HCT116 (cell line): ENCODE results near the gene MTA1. TPM values are rescaled to one million over a fixed set of nuclear protein-coding genes. Genes with fewer than 3 reads are reported as not detected.

ENCODE experiments used
- ATAC-seq: fragments of 200-7000 bp; cut with Tn5 transposase; 2 replicates; pipeline ENCODE4 v1.9.1; 2020; ENCODE audit warnings: mild to moderate bottlenecking, moderate library complexity
- BruUV-seq: library from RNA; stranded (reverse); fragments of 400-500 nt; replicated peaks from 2 replicates; lab custom pipeline; 2021; lab: Mats Ljungman, UMichigan
- CTCF ChIA-PET: fragments of 300-600 bp; sonication (Branson Sonifier 250); formaldehyde crosslinking; loops from one replicate; lab custom pipeline; 2021; ENCODE audit warnings: antibody characterized with exemption; lab: Charles Lee
- POLR2A ChIA-PET: fragments of 300-600, 350-600 bp; sonication (Branson Sonifier 250); formaldehyde crosslinking; loops from one replicate; lab custom pipeline; 2021; ENCODE audit warnings: antibody characterized with exemption; lab: Charles Lee
- RAD21 ChIA-PET, 2 experiments: fragments of 300-600 bp; sonication (Branson Sonifier 250); formaldehyde crosslinking; loops; one replicate each; lab custom pipeline; 2023; ENCODE audit warnings: low total read pairs in 2 of 2; ENCODE audit not compliant: uncharacterized antibody in 2 of 2, unreplicated experiment in 2 of 2, low non-redundant PET in 1 of 2; lab: Charles Lee
- DNase-seq: peaks from one replicate; pipeline ENCODE4 v3.0.0-alpha.2; 2010; ENCODE audit warnings: low read depth, low spot score
- H2AFZ ChIP-seq: fragments of 200-600 bp; shearing (Covaris generic), sonication (generic); 2 replicates; pipeline ENCODE4 v1.6.1; 2017; ENCODE audit warnings: low read depth, mixed run types, mixed read lengths, antibody characterized with exemption, low read length; ENCODE audit not compliant: poor library complexity, severe bottlenecking
- H3K27ac ChIP-seq: 2 replicates; pipeline ENCODE4 v1.5.1; 2012; ENCODE audit warnings: low read depth, low read length
- H3K27me3 ChIP-seq: fragments of 200-600 bp; sonication (generic); 2 replicates; pipeline ENCODE4 v1.6.1; 2016; ENCODE audit warnings: mixed run types, low read length, mixed read lengths; ENCODE audit not compliant: insufficient read depth
- H3K36me3 ChIP-seq, 2 experiments: fragments of 200-500 bp in 1 of 2; fragments of 200-600 bp in 1 of 2; sonication (Bioruptor generic) in 1 of 2; sonication (generic) in 1 of 2; 2 replicates each; pipeline versions ENCODE4 v1.5.1 to v1.6.1; 2014 to 2016; ENCODE audit warnings: low read length in 2 of 2, inconsistent platforms in 1 of 2, mixed read lengths in 1 of 2, mixed run types in 1 of 2; ENCODE audit not compliant: insufficient read depth in 2 of 2, control insufficient read depth in 1 of 2
- H3K4me1 ChIP-seq, 2 experiments: fragments of 200-600 bp in 1 of 2; sonication (generic) in 1 of 2; 2 replicates each; pipeline versions ENCODE4 v1.5.1 to v1.6.1; 2012 to 2017; ENCODE audit warnings: low read length in 2 of 2, inconsistent platforms in 1 of 2, mild to moderate bottlenecking in 1 of 2, mixed read lengths in 1 of 2, mixed run types in 1 of 2, moderate library complexity in 1 of 2; ENCODE audit not compliant: insufficient read depth in 2 of 2, control insufficient read depth in 1 of 2
- H3K4me2 ChIP-seq: fragments of 200-600 bp; sonication (generic); 2 replicates; pipeline ENCODE4 v1.6.1; 2017; ENCODE audit warnings: mixed run types, low read length, mixed read lengths
- H3K4me3 ChIP-seq, 2 experiments: fragments of 200-600 bp in 1 of 2; sonication (generic) in 1 of 2; replicated peaks in 1 of 2; 2 replicates each; pipeline ENCODE4 v1.5.1; 2011 to 2016; ENCODE audit warnings: low read length in 2 of 2, control low read depth in 1 of 2, low read depth in 1 of 2, mild to moderate bottlenecking in 1 of 2, mixed read lengths in 1 of 2, mixed run types in 1 of 2
- H3K79me2 ChIP-seq: fragments of 200-600 bp; sonication (generic); 2 replicates; pipeline ENCODE4 v1.6.1; 2017; ENCODE audit warnings: mild to moderate bottlenecking, mixed run types, low read length, moderate library complexity, mixed read lengths; ENCODE audit not compliant: insufficient read depth
- H3K9ac ChIP-seq: fragments of 200-600 bp; sonication (generic); 2 replicates; pipeline ENCODE4 v1.6.1; 2016; ENCODE audit warnings: low read length, mixed read lengths
- H3K9me2 ChIP-seq: fragments of 200-600 bp; sonication (generic), shearing (Covaris generic); 2 replicates; pipeline ENCODE4 v1.6.1; 2017; ENCODE audit warnings: mixed run types, mild to moderate bottlenecking, moderate library complexity; ENCODE audit not compliant: insufficient read depth
- H3K9me3 ChIP-seq, 2 experiments: fragments of 200-500 bp in 1 of 2; fragments of 200-600 bp in 1 of 2; sonication (Bioruptor generic) in 1 of 2; sonication (generic) in 1 of 2; 2 replicates each; pipeline ENCODE4 v1.6.1; 2014 to 2017; ENCODE audit warnings: low read length in 2 of 2, mixed read lengths in 2 of 2, inconsistent platforms in 1 of 2, low read depth in 1 of 2, mild to moderate bottlenecking in 1 of 2, mixed run types in 1 of 2, moderate library complexity in 1 of 2; ENCODE audit not compliant: control insufficient read depth in 1 of 2, insufficient read depth in 1 of 2
- H4K20me1 ChIP-seq: fragments of 200-600 bp; sonication (generic), shearing (Covaris generic); 2 replicates; pipeline ENCODE4 v1.6.1; 2017; ENCODE audit warnings: mixed run types, mild to moderate bottlenecking, moderate library complexity; ENCODE audit not compliant: insufficient read depth
- ATF3 ChIP-seq: IDR thresholded peaks from 2 replicates; pipeline ENCODE4 v1.6.1; 2012
- CBX3 ChIP-seq: IDR thresholded peaks from 2 replicates; pipeline ENCODE4 v1.6.1; 2012; ENCODE audit warnings: low read depth
- CEBPB ChIP-seq: IDR thresholded peaks from 2 replicates; pipeline ENCODE4 v1.6.1; 2012; ENCODE audit warnings: low read depth
- ELF1 ChIP-seq: IDR thresholded peaks from 2 replicates; pipeline ENCODE4 v1.6.1; 2012; ENCODE audit warnings: low read depth, borderline replicate concordance
- EZH2 ChIP-seq: fragments of 200-600 bp; sonication (generic); IDR thresholded peaks from 2 replicates; pipeline ENCODE4 v1.6.1; 2017; ENCODE audit warnings: antibody characterized with exemption, mixed run types
- JUND ChIP-seq: IDR thresholded peaks from 2 replicates; pipeline ENCODE4 v1.6.1; 2012
- MAX ChIP-seq: IDR thresholded peaks from 2 replicates; pipeline ENCODE4 v1.6.1; 2012
- POLR2A ChIP-seq: IDR thresholded peaks from 2 replicates; pipeline ENCODE4 v1.7.0; 2011; ENCODE audit warnings: borderline replicate concordance; ENCODE audit not compliant: insufficient read depth, insufficient read length; ENCODE audit errors: extremely low read depth
- RAD21 ChIP-seq: IDR thresholded peaks from 2 replicates; pipeline ENCODE4 v1.6.1; 2012; ENCODE audit warnings: low read depth, mild to moderate bottlenecking
- SP1 ChIP-seq: IDR thresholded peaks from 2 replicates; pipeline ENCODE4 v1.6.1; 2012; ENCODE audit warnings: low read depth
- TCF7L2 ChIP-seq: IDR thresholded peaks from 2 replicates; pipeline ENCODE4 v1.7.0; 2011; ENCODE audit warnings: borderline replicate concordance, inconsistent platforms; ENCODE audit not compliant: insufficient read depth, insufficient read length; ENCODE audit errors: extremely low read depth
- ZNF274 ChIP-seq: fragments of 200-500 bp; sonication (Bioruptor generic); IDR thresholded peaks from 2 replicates; pipeline ENCODE4 v1.6.1; 2014; ENCODE audit warnings: mild to moderate bottlenecking, low read depth, low read length, inconsistent platforms
- intact Hi-C: fragments of 100-400 bp; cut with micrococcal nuclease; formaldehyde crosslinking; loops from 2 replicates; pipeline ENCODE4 v1.10.0; 2022
- total RNA-seq: library from RNA; stranded (reverse); gene quantifications from one replicate; pipeline ENCODE4 v1.2.1, GENCODE V29; 2021; ENCODE audit not compliant: unreplicated experiment

Gene MTA1
- total RNA-seq, 1 experiment from 2014 or later: 229 TPM

- Histone ChIP-seq H3K9me3 (no peaks in the 10 kb centered on the region), H3K9ac (no peak overlapping the region), H2AFZ (no peak overlapping the region), H3K4me3 (no peak overlapping the region), H3K4me1 (no peaks in the 10 kb centered on the region), H3K4me2 (no peak overlapping the region), H3K36me3 (no peaks in the 10 kb centered on the region), H3K27ac (no peak overlapping the region), H3K79me2 (no peaks in the 10 kb centered on the region), H3K27me3 (no peaks in the 10 kb centered on the region), H4K20me1 (no peaks in the 10 kb centered on the region), H3K9me2 (no peaks in the 10 kb centered on the region)
- no TSS peak for BruUV-seq
- RAD21 ChIA-PET: no interaction called here
- CTCF ChIA-PET: no interaction called here
- intact Hi-C loops: no loop called here
- DNase-seq (no peak), ATAC-seq (no peak)
- POLR2A ChIA-PET: no interaction called here
- no peak for TF ChIP-seq MAX
- no peak for TF ChIP-seq TCF7L2
- TF ChIP-seq EZH2: no peak
- TF ChIP-seq CBX3: no peak
- no peak for TF ChIP-seq SP1
- TF ChIP-seq JUND: no peak
Observed at GRCh38 chr14:105381446-105382342, 37.9 kb upstream of the MTA1 start.

- no peak overlapping the region for H3K4me3 ChIP-seq
- RAD21 ChIA-PET: no interaction called here
- no peaks in the 10 kb centered on the region for H3K9me2 ChIP-seq
- H3K9ac ChIP-seq: no peak overlapping the region
- no peak for TF ChIP-seq RAD21
- TF ChIP-seq JUND: no peak
- no peak for TF ChIP-seq ELF1
- TF ChIP-seq ZNF274: no peak
- TF ChIP-seq TCF7L2: no peak
- TF ChIP-seq CEBPB: no peak
- TF ChIP-seq MAX: no peak
- TF ChIP-seq EZH2: no peak
- no peak for TF ChIP-seq CBX3
- TF ChIP-seq ATF3: no peak
- TF ChIP-seq POLR2A: no peak
- H3K4me2 ChIP-seq: no peak overlapping the region
- DNase-seq (no peak), ATAC-seq (no peak)
- intact Hi-C loops: no loop called here
- no peaks in the 10 kb centered on the region for H3K36me3 ChIP-seq
- H3K79me2 ChIP-seq: no peaks in the 10 kb centered on the region
- CTCF ChIA-PET: no interaction called here
- H3K27me3 ChIP-seq: no peaks in the 10 kb centered on the region
- no TSS peak for BruUV-seq
- no peaks in the 10 kb centered on the region for H4K20me1 ChIP-seq
- POLR2A ChIA-PET: no interaction called here
- H3K9me3 ChIP-seq: no peaks in the 10 kb centered on the region
- no peak overlapping the region for H2AFZ ChIP-seq
- H3K4me1 ChIP-seq: no peaks in the 10 kb centered on the region
- no peak overlapping the region; the same call in 1 of the 2 replicates for H3K27ac ChIP-seq
Observed at GRCh38 chr14:105382343-105383082, 37.1 kb upstream of the MTA1 start.
